ENCODE results near the gene EXOC6B.
"Not testable (repeated sequence)": the region's sequence is repeated elsewhere in the genome, so short reads cannot be mapped to it uniquely, and the experiment has no call there.

Gene EXOC6B

DNA sequence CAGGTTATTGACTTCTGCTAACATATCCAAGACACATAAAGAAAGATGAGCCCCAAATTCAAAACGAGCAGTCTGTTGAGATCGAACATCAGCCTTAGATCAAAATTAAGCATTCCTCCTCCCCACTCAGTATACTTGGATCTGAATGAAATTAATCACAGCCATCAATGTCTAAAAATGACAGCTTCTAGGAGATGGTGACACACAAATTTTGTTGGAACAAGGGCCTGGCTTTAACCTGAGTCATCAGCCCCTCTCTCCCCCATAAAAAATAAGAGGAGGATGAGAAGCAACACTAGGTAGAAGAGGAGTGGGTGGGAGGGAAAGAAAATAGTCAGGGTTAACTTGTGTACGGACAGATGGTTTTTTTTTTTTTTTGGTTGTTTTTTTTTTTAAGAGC is 223.1 kb downstream of the EXOC6B start:
- no peak overlapping the region for H3K4me3 ChIP-seq
- no peak for TF ChIP-seq EZH2 (IDR thresholded peaks at IDR 0.05)
- TF ChIP-seq POLR2AphosphoS5 (IDR thresholded peaks at IDR 0.05; ENCODE audit: borderline replicate concordance, low read depth, low read length), result no peak
- TF ChIP-seq FOXP2 (optimal IDR thresholded peaks at IDR 0.05; ENCODE audit: control extremely low read depth, extremely low read length, insufficient read depth), result no peak
- peak overlapping the region; percentile 98 for H3K27ac ChIP-seq
- H3K9ac ChIP-seq (ENCODE audit: insufficient read length), result no peak overlapping the region
- H3K9me3 ChIP-seq (ENCODE audit: low read depth, low read length), result no peaks in the 10 kb centered on the region
- no peaks in the 10 kb centered on the region; the same call in 1 of the 2 replicates for H3K36me3 ChIP-seq (ENCODE audit: insufficient read depth, low read length)
- DNase-seq (ENCODE audit: low read depth, low spot score), result no peak

DNA sequence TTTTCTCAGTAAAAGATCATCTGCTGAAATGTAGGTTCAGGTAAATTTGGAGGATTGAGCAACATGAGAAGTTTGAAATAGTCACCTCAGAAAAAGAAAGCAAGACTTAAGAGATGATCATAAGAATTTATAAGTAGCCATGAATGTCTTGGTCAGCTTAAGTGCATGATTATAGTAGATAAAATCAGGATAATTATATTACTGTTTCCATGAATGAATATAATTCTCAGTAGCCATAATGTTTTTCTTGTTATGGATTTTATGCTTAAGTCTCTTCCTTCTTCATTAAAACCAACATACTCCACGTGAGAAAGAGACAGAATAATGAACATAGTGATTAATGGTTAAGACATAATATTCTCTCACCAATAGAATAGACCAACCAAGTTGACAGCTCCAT is 223.7 kb downstream of the EXOC6B start:
- no peak for TF ChIP-seq EZH2 (IDR thresholded peaks at IDR 0.05)
- no peak overlapping the region for H3K4me3 ChIP-seq
- no peaks in the 10 kb centered on the region; the same call in 1 of the 2 replicates for H3K36me3 ChIP-seq (ENCODE audit: insufficient read depth, low read length)
- no peaks in the 10 kb centered on the region for H3K9me3 ChIP-seq (ENCODE audit: low read depth, low read length)
- no peak for DNase-seq (ENCODE audit: low read depth, low spot score)
- 0 out of 2 replicates have a peak overlapping the region, but pooled peaks have one; percentile 30 for H3K27ac ChIP-seq
- no peak overlapping the region for H3K9ac ChIP-seq (ENCODE audit: insufficient read length)

DNA sequence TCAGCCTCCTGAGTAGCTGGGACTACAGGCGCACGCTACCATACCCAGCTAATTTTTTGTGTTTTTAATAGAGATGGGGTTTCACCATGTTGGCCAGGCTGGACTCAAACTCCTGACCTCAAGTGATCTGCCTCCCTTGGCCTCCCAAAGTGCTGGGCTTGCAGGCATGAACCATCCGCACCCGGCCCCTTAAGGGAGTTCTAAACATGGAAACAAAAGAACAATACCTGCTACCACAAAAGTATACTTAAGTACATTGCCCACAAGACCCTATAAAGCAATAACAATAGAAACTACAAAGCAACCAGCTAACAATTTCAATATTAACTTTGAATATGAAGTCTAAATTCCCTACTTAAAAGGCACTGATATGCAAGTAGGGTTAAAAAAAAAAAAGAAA is 242.0 kb downstream of the EXOC6B start:
- H3K9me3 ChIP-seq (ENCODE audit: low read depth, low read length); H3K4me3 ChIP-seq; DNase-seq (ENCODE audit: low read depth, low spot score); H3K36me3 ChIP-seq (ENCODE audit: insufficient read depth, low read length); H3K9ac ChIP-seq (ENCODE audit: insufficient read length); H3K27ac ChIP-seq: not testable (repeated sequence)

DNA sequence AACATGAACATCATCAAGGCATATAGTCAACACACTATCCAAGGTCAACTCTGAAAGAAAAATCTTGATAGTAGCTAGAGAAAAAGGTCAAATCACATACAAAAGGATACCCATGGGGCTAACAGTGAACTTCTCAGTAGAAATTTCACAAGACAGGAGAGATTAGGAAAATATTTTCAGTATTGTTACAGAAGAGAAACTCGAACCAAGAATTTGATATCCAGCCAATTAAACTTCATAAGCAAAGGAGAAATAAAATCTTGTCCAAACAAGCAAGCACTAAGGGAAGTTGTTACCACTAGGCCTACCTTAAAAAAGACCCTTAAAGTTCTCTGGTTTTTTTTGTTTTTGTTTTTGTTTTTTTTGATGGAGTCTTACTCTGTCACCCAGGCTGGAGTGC is 242.5 kb downstream of the EXOC6B start:
- no peaks in the 10 kb centered on the region for H3K9me3 ChIP-seq (ENCODE audit: low read depth, low read length)
- no peak overlapping the region for H3K27ac ChIP-seq
- no peak for DNase-seq (ENCODE audit: low read depth, low spot score)
- no peak overlapping the region for H3K9ac ChIP-seq (ENCODE audit: insufficient read length)
- no peak overlapping the region for H3K4me3 ChIP-seq
- H3K36me3 ChIP-seq (ENCODE audit: insufficient read depth, low read length), result no peaks in the 10 kb centered on the region
- TF ChIP-seq EZH2 (IDR thresholded peaks at IDR 0.05) (no peak), FOXP2 (optimal IDR thresholded peaks at IDR 0.05; ENCODE audit: control extremely low read depth, extremely low read length, insufficient read depth) (no peak), POLR2AphosphoS5 (IDR thresholded peaks at IDR 0.05; ENCODE audit: borderline replicate concordance, low read depth, low read length) (no peak)

DNA sequence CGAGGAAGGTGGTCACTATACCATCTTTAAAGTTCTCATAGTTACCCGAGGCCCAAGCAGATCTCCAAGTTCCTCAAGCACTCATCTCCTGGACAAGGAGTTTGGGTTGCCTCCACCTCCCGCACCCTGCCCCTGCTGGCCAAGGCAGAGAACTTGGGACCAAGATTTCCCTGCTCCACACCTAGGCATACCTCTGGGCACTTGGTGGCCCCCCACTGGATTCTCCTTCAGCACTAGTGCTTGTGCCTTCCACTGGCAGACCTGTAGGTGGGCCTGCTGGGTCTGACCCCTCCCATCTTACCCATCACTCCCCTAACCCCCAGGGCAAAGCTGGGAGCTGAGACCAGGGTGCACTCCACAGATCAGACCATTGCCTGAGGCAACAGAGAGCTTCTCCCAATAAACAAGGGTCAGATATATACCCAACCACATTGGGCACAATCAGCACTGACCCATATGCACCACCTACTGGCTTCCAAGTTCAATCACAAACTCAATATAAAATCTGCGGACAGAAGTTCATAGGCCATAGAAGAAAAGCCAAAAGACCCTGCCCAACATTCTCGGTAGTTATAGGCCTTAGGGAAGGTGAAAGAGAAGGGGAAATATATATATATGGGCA is 244.2 kb downstream of the EXOC6B start:
- Histone ChIP-seq H3K27ac (no peak overlapping the region), H3K9me3 (ENCODE audit: low read depth, low read length) (no peaks in the 10 kb centered on the region), H3K9ac (ENCODE audit: insufficient read length) (no peak overlapping the region), H3K4me3 (no peak overlapping the region), H3K36me3 (ENCODE audit: insufficient read depth, low read length) (no peaks in the 10 kb centered on the region)
- no peak for DNase-seq (ENCODE audit: low read depth, low spot score)
- TF ChIP-seq FOXP2 (optimal IDR thresholded peaks at IDR 0.05; ENCODE audit: control extremely low read depth, extremely low read length, insufficient read depth) (no peak), POLR2AphosphoS5 (IDR thresholded peaks at IDR 0.05; ENCODE audit: borderline replicate concordance, low read depth, low read length) (no peak), EZH2 (IDR thresholded peaks at IDR 0.05) (no peak)

DNA sequence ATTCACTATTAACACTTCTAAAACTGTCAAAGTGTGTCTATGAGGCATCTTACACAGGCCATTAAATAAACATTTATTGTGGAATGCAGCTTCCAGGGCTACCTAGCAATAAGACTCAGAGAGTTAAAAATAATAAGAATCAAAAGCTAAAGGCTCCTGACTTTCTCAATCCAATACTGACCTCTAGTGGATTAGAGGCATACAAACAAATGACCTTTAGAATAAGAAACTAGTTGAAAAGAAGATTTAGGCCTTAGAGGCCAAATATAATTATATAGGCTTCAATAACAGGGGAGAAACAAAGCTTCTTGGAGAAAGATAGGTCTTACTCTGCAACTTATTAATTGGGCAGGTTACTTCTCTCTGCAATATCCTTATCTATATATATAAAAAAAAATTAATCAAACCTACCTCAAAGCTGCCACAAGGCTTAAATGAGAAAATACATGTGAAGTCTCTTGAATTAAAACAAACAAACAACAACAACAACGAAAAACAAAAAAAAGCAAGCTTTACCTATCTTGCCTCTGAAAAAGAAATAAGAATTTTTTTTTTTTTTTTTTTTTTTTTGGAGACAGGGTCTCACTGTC is 246.1 kb downstream of the EXOC6B start:
- peak; percentile 59 for DNase-seq (ENCODE audit: low read depth, low spot score)
- no peak for TF ChIP-seq FOXP2 (optimal IDR thresholded peaks at IDR 0.05; ENCODE audit: control extremely low read depth, extremely low read length, insufficient read depth)
- no peak for TF ChIP-seq EZH2 (IDR thresholded peaks at IDR 0.05)
- no peak for TF ChIP-seq POLR2AphosphoS5 (IDR thresholded peaks at IDR 0.05; ENCODE audit: borderline replicate concordance, low read depth, low read length)
- Histone ChIP-seq H3K27ac (no peak overlapping the region), H3K4me3 (no peak overlapping the region), H3K9me3 (ENCODE audit: low read depth, low read length) (no peaks in the 10 kb centered on the region), H3K36me3 (ENCODE audit: insufficient read depth, low read length) (no peaks in the 10 kb centered on the region), H3K9ac (ENCODE audit: insufficient read length) (no peak overlapping the region)

DNA sequence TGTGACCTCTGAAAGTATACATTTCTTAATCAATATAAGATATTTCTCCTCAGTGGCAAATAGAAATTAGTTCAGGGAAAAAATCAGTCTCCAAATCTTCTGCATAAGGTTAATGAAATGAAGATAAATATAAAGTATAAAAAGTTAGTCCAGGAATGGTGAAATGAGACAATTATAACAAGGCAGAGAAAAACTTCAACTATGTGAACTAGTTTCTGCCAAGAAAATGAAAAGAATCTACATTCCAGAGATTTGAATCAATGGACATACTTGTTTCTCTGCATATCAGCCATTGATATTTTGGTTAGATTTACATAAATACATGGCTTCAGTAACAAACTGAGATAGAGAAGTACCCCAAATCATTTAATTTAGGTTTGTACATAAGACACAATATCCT is 249.0 kb downstream of the EXOC6B start:
- Histone ChIP-seq H3K36me3 (ENCODE audit: insufficient read depth, low read length) (no peaks in the 10 kb centered on the region), H3K9ac (ENCODE audit: insufficient read length) (peak overlapping the region; percentile 54), H3K27ac (peak overlapping the region; percentile 87), H3K4me3 (peak overlapping the region; percentile 37), H3K9me3 (ENCODE audit: low read depth, low read length) (no peaks in the 10 kb centered on the region)
- DNase-seq (ENCODE audit: low read depth, low spot score), result no peak
- TF ChIP-seq POLR2AphosphoS5 (IDR thresholded peaks at IDR 0.05; ENCODE audit: borderline replicate concordance, low read depth, low read length), result no peak

DNA sequence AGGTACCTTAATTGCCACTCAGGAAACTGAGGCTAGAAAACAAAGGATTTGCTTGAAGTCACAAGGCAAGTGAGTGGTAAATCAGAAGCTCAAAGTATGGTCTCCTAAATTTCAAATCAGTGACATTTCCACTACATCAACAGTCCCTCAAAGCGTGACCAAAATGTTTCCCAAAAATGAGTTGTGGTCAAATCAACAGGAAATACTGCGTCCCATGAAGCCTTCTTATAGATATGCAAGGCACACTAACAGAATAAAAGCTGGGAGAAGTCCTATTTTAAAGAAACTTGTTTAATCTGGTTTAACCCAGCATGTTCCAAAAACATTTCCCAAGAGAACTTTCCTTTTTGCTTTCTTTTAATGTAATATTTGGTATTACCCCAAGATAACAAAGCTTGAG is 249.4 kb downstream of the EXOC6B start:
- H3K9me3 ChIP-seq (ENCODE audit: low read depth, low read length), result no peaks in the 10 kb centered on the region
- no peaks in the 10 kb centered on the region for H3K36me3 ChIP-seq (ENCODE audit: insufficient read depth, low read length)
- H3K27ac ChIP-seq, result peak overlapping the region; percentile 87
- peak overlapping the region; percentile 37 for H3K4me3 ChIP-seq
- TF ChIP-seq EZH2 (IDR thresholded peaks at IDR 0.05), result no peak
- peak; percentile 23; the same call in 1 of the 2 replicates for TF ChIP-seq POLR2AphosphoS5 (IDR thresholded peaks at IDR 0.05; ENCODE audit: borderline replicate concordance, low read depth, low read length)
- TF ChIP-seq FOXP2 (optimal IDR thresholded peaks at IDR 0.05; ENCODE audit: control extremely low read depth, extremely low read length, insufficient read depth), result peak; percentile 51
- DNase-seq (ENCODE audit: low read depth, low spot score), result peak; percentile 64
- H3K9ac ChIP-seq (ENCODE audit: insufficient read length), result peak overlapping the region; percentile 54

DNA sequence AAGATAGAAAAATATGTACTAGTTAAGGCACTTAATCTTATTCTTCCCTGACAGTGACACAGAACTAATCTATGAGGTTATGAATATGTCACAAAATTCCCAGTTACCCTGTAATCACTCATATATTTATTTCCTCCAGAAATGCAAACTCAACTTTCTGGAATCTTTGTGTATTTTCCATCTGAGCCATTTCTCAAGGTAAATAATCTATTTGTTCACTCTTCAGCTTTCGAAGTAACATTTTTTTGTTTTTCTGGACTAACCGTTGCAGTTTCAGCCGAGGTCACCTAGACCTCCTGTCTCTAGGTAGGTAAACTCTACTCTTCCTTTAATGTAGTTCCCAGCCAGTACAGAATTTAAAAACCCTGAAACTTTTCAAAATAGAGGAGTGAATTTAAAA is 250.9 kb downstream of the EXOC6B start:
- H3K36me3 ChIP-seq (ENCODE audit: insufficient read depth, low read length), result no peaks in the 10 kb centered on the region
- no peak for TF ChIP-seq FOXP2 (optimal IDR thresholded peaks at IDR 0.05; ENCODE audit: control extremely low read depth, extremely low read length, insufficient read depth)
- TF ChIP-seq EZH2 (IDR thresholded peaks at IDR 0.05), result no peak
- no peak for TF ChIP-seq POLR2AphosphoS5 (IDR thresholded peaks at IDR 0.05; ENCODE audit: borderline replicate concordance, low read depth, low read length)
- no peak for DNase-seq (ENCODE audit: low read depth, low spot score)
- no peak overlapping the region for H3K9ac ChIP-seq (ENCODE audit: insufficient read length)
- no peaks in the 10 kb centered on the region for H3K9me3 ChIP-seq (ENCODE audit: low read depth, low read length)
- H3K27ac ChIP-seq, result peak overlapping the region; percentile 87
- H3K4me3 ChIP-seq, result 0 out of 2 replicates have a peak overlapping the region, but pooled peaks have one; percentile 4

Measured in SK-N-MC (cell line).